IPS-NIHi11 (cell line): ENCODE results near the gene TMEM225B.
"Not testable (repeated sequence)": the region's sequence is repeated elsewhere in the genome, so short reads cannot be mapped to it uniquely, and the experiment has no call there.

Source experiments
- DNase-seq: peaks from one replicate; pipeline ENCODE4 v3.0.0; 2012; ENCODE audit warnings: mixed read lengths, low spot score

The TMEM225B gene

DNA sequence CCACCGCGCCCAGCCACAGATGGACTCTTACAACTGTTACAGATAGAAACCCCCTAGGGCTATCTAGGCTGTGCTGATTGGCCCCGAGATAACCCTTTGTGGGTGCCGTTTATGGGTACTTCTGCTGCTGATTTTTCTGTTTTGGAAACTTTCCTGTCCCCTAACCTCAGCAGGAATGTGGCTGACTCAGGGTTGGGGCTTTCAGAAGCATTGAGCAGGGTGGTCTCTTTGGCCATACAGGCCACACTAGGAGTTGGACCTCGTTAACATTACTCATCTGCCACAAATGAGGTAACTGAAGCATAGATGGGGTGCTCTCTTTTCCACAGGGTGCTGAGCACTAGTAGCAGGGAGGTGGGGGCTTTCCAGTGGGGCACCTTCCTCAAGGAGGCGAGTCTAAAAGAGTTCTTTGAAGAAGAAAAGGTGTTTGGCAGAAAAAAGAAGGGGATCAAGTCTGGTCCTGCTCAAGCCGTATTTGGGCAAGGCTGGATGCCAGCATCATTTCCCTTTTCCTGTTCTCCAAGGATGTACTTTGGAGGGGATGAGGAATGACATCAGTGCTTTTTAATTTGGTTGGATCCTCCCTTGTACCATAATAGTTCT lies 25.1 kb downstream of the TMEM225B start:
- DNase-seq = no peak

DNA sequence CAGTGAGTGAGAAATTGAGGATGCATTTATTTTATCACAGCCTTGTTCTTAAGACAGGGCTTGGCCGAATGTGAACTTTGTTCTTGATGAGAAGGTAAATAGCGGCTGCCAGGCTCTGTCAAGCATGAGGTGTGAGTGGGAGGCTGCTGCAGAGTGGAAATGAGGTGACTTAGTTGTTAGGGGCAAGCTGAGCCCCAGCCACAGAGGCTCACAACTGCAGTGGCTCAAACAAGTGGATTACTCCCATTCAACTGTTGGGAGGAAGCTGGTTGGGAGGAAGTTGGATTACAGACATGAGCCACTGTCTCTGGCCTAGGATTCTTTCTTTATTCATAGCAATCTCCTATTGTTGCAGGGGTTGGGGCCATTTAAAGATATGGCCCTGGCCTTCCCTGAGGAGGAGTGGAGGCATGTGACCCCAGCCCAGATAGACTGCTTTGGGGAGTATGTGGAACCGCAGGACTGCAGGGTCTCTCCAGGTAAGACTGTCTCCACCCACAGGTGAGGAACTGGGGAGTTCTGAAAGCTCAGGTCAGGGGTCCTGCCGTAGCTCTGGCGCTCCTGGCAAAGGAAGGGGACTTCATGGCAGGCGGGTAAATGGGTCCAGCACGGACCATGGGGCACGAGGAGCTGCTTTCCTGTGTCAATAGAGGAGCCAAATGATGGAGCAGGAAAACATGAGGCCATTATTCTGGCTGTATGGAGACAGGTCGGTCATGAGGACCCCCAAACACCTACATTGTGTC lies 25.8 kb downstream of the TMEM225B start:
- no peak for DNase-seq

DNA sequence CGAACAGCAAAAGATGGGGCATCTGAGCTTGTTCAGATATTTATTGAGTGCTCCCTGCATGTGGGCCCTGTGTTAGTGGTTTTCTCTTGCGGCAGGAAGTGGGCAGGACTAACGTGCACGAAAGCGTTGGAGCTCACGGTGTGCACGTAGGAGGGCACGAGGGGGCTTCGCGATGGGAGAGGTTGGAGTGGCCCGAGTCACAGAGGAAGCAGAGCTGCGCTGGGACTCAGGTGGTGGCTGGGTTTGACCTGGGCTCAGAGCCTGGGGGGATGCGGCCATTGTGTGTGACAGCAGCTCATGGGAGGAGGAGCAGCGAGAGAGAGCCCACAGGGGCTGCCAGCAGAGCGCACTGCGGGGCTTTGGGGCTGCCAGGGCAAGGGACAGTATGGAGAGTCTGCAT lies 26.4 kb downstream of the TMEM225B start:
- no peak for DNase-seq

DNA sequence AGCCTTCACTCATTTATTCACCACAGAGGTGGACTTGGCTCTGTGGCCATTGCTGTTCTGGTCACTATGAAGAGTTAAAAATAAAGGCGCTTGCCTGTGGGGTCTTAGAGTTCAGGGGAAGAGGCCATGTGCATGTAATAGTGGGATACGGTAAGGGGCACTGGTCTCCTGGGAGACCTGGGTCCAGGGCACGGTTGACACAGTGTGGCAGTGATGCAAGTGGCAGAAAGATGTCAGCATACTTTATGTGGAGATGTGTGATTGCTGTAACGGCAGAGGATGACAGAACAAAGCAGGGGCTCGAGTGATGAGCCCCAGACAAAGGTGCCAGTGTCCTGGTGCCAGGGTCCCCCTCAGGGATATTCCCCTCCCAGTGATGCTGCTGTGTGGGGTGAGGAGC lies 27.3 kb downstream of the TMEM225B start:
- DNase-seq = no peak

DNA sequence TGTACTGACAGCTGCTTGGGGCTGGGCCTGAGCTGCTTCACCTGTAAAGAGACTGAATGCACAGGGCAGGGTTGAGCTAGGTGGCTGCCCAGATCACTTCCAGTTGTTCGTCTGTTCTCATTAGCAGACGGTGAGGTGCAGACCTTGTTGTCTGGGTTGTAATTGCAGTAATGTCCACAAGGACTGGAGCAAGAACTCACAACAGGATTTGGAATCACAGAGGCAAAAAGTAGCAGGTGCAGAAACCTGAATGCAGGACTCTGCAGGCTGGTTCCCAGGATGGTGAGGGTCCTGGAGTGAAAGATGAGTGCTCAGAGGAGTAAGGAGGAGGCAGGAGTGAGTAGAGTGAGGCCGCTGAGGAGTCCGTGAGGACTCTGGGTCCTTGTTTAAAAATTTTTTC lies 27.9 kb downstream of the TMEM225B start:
- DNase-seq = no peak

DNA sequence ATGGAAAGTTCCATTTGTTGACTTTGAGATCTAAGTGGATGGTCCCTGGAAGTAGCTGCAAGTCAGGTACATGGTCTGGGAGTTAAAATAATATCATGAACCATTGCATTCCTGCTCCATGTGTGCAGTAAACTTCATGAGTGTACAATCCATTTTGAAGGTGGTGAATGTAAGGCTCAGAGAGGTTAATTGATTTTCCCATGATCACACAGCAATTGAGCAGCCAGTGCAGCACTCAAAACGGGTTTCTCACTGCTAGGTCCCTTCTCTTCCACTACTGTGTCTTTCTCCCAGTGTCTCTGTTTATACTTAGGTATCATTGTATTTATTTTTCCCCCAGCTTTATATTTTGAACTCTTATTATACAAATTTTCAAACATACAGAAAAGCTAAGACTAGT lies 28.6 kb downstream of the TMEM225B start:
- no peak for DNase-seq

DNA sequence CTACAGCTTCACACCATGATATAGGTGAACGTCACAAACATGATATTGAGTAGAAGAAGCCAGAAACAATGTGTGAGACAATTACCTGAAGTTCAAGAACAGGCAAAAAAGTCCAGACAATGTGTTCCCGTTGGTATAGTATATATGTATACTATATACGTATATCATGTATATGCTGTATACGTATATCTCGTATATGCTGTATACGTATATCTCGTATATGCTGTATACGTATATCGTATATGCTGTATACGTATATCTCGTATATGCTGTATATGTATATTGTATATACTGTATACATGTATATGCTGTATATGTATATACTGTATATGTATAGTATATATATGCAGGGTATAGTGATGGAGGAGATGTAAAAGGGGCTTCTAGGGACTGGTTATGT lies 29.4 kb downstream of the TMEM225B start:
- no peak for DNase-seq

DNA sequence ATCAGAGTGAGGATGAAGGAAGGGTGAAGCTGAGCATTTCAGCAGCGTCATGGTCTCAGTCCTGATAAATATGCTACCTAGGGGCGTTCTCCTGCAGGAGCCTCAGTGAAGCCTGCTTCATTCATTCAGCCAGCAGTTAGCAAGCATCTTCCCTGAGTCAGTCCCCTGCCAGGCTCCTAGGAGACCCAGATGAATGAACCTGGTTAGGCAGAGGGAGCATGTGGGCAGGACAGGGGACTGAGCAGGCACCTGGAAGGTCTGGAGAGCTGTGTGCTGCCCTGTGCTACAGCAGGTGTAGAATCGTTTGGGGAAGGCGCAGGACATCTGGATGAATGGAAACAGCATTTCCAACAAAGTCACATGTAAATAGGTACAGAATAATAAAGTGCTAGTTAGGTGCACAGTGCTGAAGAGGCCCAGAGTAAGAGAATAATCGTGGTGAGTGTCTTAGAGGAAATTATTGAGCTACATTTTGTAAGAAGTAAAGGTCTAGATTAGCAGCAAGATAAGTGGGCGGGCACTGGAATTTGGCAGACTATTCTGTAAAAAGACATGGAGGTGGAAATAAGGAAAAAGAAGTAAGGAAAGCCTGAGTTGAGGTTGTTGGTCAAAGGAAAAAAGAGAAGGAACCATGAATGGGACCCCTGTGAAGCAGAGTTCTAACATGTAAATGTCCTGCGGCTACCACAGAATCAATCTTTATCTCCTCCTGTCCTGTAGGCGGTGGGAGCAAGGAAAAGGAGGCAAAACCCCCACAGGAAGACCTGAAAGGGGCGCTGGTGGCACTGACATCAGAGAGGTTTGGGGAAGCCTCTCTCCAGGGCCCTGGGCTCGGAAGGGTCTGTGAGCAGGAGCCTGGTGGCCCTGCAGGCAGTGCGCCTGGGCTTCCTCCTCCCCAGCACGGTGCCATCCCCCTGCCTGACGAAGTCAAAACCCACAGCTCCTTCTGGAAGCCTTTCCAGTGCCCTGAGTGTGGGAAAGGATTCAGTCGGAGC lies 30.7 kb downstream of the TMEM225B start:
- no peak for DNase-seq

DNA sequence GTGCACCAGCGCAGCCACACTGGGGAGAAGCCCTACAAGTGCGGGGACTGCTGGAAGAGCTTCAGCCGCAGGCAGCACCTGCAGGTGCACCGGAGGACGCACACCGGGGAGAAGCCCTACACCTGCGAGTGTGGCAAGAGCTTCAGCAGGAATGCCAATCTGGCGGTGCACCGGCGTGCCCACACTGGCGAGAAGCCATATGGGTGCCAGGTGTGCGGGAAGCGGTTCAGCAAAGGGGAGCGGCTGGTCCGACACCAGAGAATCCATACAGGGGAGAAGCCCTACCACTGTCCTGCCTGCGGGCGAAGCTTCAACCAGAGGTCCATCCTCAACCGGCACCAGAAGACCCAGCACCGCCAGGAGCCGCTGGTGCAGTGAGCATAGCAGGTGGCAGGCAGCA lies 31.6 kb downstream of the TMEM225B start:
- DNase-seq = no peak

DNA sequence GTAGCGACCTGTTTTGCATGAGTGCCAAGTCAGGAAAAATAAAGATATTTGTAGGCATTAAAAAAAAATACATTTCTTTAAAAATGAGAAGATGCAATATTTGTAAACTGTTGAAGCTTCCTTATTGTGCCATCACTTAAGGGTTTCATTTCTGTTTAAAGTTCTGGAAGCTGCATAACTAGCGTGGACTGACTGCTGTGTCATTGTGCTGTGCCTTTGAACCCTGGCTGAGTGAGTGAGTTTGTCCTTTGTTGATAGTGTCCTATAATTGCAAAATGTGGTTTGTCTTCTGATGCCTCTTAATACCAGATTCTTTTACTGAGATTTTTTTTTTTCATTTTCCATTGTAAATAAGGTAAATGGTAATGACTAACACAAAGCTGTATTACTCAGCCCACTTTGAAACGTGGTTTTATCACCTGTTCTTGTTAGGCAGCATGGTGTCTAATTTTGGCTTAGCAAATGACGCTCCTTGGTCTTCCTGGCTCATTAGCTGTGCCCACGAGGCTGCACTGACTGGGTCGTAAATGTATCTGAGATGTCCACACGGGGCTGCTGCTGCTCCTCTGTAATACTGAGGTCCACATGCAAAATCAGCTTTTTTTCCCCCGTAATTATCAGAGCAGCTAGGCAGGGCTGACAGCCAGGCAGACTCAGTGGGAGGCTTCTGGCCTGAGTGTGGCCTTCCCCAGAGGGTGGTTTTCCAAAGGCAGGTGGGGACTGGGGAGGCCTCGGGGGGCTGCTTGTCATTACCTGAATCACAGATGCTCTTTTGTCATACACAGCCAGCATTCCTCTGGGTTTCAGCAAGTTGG lies 33.4 kb downstream of the TMEM225B start:
- DNase-seq = peak; percentile 32

DNA sequence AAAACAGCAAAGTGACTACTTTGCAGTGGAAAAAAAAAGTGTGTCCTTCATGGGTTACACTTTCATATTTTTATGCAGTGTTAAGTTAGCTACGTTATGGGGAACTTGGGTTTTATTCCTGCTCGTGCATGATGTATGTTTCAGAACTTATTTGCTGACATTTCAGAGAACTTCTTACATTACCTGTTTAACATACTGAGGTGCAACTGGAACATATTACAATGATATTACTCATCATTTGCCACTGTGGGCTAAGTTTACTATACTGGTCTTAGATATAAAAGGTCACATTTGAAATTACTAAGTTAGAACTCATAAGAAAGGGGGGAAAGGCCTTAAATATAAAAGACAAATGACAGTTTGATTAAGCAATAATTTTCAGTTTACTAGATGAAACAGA lies 39.3 kb downstream of the TMEM225B start:
- DNase-seq = not testable (repeated sequence)

DNA sequence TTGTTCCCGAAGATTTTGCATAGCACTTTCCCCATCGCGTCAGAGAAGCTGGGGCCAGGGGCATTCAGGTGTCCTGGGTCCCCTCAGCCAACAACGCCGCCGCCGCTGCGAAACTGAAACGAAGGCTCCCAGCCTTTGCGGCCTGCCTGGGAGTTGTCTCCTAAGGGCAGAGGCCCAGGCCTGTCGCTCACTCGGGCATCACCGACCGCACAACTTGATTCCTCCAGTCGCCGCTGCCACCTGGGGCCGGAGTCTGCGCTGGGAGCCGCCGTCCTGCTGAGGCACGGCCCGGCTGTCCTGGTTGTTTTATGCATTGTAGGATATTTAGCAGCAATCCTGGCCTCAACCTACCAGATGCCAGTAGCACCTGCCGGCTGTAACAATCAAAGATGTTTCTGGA lies 40.7 kb downstream of the TMEM225B start:
- no peak for DNase-seq

DNA sequence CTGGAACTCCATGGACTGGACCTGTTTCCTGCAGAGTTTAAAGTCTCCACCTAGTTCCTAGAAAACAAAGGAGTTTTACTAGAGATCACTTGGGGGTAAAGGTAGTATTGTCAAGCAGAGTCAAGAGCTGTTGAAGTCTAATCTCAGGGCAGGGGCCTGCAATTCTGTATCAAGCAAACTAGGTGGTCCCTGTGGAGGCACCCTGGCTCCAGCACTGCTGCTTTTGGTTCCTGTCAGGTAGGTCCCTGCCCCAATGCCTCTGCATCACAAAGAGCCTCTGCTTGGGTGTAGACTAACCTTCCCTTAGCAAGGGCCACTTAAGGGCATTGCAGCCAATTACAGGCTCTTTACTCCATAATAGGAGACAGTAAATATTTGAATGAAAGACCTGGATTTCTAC lies 41.2 kb downstream of the TMEM225B start:
- DNase-seq = peak; percentile 34

DNA sequence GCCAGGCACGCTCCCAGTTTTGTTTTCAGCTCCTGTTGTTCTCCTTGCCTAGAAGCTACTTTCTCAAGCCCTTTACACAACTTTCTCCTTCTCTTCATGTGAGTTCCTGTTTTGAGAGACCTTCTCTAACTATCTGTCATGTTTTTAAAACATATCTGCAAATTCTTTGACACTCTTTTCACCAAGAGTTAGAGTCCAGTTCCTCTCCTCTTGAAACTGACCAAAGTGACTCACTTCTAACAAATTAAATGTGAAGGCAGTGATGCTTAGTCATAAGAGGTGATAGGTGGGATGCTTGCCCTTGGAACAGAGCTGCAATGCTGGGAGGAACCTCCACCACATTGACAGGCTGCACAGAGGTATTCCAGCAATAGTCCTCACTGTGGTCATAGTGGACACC lies 44.0 kb downstream of the TMEM225B start:
- DNase-seq = no peak

DNA sequence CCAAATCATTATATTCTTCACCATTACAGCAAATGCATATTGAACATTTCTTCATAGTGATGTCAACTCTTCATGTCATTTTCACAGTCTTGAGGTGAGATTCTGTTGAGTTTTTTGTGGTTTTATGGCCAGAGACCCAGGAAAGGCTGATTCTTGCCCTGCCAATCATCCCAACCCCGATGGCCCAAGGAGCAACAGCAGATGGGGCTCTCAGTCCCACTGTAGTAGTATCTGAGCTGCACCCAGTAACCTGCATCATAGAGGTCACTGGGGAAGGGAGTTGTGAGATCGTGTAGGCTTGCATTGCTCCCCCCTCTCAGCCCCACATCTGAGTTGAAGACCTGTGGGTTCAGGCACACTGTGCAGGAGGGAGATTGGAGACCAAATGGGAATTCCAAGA lies 45.4 kb downstream of the TMEM225B start:
- DNase-seq = no peak

DNA sequence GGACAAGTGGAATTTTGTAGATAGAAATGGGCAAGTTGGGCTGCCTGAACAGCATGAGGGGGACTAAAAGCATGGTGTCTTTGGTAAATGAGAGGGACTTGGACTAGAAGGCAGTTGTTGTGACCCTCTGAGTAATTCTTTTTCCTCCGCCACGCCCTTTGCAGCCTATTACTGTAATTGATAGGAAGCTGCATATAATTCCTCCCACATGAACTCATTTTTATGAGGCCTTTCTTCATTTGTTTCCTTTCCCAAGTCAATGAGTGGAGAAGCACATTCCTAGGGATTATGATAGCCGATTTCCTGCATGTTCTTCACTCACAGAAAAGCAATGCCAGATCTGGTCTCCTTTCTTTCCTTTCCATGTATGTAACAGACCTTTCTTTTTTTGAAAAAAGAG lies 46.4 kb downstream of the TMEM225B start:
- DNase-seq = no peak

DNA sequence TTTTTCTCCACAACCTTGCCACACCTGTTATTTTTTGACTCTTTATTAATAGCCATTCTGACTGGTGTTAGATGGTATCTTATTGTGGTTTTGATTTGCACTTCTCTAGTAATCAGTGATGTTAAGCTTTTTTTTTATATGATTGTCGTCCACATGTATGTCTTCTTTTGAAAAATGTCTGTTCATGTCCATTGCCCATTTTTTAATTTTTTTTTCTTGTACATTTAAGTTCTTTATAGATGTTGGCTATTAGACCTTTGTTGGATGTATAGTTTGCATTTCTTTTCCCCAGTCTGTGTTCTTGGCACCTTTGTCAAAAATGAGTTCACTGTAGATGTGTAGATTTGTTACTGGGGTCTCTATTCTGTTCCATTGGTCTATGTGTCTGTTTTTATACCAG lies 47.5 kb downstream of the TMEM225B start:
- no peak for DNase-seq

DNA sequence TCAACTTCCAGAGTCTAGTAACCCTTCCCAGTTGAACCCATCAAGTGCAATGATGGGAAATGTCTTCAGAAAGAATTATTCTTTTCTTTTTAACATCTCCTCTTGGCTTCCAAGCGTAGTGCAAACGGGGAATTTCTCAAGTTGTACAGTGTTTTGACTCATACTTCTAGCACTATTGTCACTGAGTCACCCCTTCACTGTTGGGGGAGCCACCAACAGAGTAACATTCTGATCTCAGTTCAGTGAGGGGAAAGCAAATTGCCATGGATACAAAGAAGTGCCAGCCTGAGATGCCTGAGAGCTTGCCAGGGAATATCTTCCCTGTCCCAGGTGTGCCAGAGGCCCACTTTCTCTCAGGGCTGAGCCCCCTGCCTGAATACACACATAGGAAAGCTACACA lies 50.8 kb downstream of the TMEM225B start:
- no peak for DNase-seq

DNA sequence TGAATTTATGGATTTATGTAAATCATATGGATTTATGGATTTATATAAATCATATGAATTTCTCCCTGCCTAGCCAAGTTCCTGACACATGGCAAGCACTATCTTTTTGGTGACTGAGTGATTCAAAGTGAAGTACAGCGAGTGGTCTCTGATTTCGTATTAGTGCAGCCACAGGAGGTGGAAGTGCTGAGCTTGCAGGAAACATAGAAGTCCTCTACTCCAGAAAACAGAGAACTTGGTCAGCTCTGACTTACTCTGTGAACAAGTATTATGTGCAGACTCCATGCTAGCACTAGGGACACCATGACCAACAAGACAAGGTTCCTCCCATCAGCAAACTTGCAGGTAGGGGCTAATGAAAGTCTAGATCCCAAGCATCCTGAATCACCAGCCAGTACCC lies 53.2 kb downstream of the TMEM225B start:
- no peak for DNase-seq

DNA sequence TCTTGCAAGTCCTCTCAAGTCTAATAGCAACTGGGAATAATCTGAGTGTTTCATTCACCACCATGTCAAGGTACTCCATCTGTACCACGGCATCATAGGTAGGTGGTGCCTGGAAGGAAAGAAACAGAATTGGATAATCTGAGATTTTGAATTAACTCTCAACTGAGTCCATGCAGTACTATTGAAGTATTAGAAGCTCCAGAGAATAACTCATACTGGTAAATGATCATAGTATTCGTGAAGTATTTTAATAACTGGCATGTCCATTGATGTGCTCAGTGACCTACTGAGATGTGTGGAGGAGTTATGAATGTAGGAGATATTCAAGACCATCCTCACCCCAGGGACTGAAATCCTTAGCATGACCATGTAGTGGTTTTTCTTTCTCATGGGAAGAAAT lies 54.6 kb downstream of the TMEM225B start:
- DNase-seq = no peak

DNA sequence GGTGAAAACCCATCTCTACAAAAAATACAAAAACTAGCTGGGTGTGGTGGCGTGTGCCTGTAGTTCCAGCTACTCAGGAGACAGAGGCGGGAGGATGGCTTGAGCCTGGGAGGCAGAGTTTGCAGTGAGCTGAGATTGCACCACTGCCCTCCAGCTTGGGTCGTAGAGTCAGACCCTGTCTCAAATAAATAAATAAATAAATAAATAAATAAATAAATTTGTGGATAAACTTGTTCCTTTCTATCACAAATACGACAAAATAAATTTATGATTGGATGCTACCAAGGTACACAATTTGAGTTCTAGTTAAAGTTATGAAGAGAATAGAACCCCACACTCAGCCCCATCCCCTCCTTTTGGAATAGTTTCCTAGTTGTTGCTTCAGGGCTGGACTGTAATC lies 55.2 kb downstream of the TMEM225B start:
- not testable (repeated sequence) for DNase-seq

DNA sequence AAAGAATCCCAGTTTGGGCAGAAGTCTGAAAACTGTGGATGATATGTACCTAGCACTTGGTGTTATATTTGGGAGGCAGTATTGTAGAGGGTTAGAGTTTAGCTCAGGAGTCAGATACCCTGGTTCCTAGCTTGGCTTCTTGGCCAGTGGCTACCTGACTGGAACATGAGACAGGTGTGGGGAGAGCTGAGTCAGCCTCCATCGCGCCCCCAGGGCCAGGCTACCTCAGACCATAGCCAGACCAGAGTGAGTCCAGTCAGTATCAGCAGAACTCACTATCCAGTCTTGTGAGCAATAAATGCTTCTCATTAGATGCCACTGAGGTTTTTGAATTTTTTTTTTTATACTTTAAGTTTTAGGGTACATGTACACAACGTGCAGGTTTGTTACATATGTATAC lies 55.7 kb downstream of the TMEM225B start:
- no peak for DNase-seq
